AG09309 (cell line): ENCODE data around the gene TRIM44.
"Not testable (repeated sequence)": the region's sequence is repeated elsewhere in the genome, so short reads cannot be mapped to it uniquely, and the experiment has no call there.

Experiments
- DNase-seq: peaks from one replicate; pipeline ENCODE4 v3.0.0-alpha.2; 2010; ENCODE audit warnings: low read depth
- H3K4me3 ChIP-seq: 2 replicates; pipeline ENCODE4 v1.5.1; 2011; ENCODE audit warnings: mild to moderate bottlenecking, low read depth, low read length, moderate library complexity; ENCODE audit not compliant: control insufficient read depth
- TF ChIP-seq, protein P1 (sequence below): IDR thresholded peaks from 2 replicates; pipeline ENCODE4 v1.5.1; 2011; ENCODE audit warnings: mild to moderate bottlenecking, low read depth, low read length, inconsistent platforms; ENCODE audit not compliant: insufficient read depth, control insufficient read depth; ENCODE audit errors: missing control alignments

Gene TRIM44

DNA sequence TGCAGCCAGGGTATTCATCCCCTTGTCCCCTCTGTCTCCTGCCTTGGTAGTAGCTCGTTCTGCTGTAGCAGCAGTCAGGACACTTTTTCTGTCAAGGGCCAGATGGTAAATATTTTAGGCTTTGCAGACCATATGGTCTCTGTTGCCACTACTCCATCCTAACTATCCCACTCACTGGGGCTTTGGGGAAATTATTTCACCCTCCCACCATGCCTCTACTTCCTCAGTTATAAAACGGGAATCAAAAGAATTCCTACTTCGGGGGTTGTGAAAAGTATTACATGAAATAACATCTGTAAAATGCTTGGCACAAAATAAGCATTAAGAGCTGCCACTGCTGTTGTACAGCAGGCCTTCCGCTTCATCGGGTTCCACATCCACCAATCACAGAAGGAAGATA lies 191.4 kb downstream of the TRIM44 start:
- no peak overlapping the region for H3K4me3 ChIP-seq
- TF ChIP-seq, protein P1, sequence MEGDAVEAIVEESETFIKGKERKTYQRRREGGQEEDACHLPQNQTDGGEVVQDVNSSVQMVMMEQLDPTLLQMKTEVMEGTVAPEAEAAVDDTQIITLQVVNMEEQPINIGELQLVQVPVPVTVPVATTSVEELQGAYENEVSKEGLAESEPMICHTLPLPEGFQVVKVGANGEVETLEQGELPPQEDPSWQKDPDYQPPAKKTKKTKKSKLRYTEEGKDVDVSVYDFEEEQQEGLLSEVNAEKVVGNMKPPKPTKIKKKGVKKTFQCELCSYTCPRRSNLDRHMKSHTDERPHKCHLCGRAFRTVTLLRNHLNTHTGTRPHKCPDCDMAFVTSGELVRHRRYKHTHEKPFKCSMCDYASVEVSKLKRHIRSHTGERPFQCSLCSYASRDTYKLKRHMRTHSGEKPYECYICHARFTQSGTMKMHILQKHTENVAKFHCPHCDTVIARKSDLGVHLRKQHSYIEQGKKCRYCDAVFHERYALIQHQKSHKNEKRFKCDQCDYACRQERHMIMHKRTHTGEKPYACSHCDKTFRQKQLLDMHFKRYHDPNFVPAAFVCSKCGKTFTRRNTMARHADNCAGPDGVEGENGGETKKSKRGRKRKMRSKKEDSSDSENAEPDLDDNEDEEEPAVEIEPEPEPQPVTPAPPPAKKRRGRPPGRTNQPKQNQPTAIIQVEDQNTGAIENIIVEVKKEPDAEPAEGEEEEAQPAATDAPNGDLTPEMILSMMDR, result no peak
- no peak for DNase-seq

DNA sequence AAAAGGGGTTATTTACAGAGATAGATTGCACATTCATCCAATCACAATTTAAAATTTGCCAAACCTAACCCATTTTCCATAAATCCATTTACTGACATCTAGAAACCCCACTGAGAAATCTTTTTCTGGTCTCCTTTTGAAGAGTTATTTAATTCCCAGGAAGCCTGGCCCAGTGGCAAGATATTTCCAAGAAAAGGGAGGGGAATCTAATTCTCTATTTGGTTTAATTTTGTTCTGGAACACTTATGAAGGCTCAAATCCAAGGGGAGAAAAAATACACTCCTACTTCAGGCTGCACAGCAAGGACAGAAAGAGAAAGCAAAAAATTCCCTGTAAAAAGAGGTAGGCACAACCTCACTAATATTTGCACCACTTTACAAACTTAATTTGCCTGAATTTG lies 193.1 kb downstream of the TRIM44 start:
- no peak overlapping the region for H3K4me3 ChIP-seq
- DNase-seq, result no peak
- TF ChIP-seq, protein P1, result no peak

DNA sequence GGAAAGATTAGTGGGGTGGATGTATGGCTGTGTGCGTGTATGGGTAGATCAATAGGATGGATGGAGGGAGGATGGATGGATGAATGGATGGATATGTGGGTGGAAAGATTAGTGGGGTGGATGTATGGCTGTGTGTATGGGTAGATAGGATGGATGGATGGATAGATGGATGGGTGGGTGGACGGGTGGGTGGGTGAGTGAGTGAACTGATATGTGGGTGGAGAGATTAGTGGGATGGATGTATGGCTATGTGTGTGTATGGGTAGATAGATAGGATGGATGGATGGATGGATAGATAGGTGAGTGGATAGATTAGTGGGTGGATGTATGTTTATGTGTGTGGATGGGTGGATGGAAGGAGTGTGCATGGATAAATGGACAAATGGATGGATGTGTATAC lies 193.7 kb downstream of the TRIM44 start:
- H3K4me3 ChIP-seq, result no peak overlapping the region
- no peak for DNase-seq
- TF ChIP-seq, protein P1, result no peak

DNA sequence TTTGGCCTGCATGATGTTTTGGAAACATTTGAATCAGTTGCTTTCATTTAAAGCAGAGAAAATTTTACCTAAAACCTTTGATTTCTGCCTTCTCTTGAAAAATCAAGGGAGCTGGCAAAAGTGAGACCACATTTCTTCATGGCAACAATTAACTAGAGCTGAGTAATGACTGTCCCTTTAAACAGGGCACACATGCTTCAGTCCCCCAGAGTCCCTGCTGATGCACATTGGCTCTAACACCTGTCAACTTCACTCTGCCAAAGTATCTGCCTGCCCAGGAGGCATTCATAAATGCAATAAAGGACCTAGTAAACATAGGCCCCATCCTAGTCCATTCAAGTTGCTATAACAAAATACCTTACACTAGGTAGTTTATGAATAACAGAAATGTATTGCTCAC lies 194.2 kb downstream of the TRIM44 start:
- H3K4me3 ChIP-seq, result no peak overlapping the region
- TF ChIP-seq, protein P1, result no peak
- DNase-seq, result no peak

DNA sequence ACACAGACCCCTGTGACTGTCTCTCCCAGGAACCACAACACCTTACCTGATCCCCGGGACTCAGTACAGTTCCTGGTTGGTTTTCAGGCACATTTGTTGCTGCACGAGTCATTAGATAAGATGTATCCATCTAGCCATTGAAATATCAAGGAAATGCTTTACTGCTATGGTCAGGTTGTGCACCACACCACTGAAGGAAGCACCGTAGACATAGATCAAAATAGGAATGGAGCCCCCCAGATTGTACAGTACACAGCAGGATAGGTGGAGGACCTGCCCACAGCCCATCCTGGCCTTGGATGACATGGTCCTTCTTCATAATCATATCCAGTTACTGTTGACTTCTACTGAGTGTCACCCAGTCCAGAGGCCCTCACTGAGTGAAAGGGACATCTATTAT lies 195.3 kb downstream of the TRIM44 start:
- no peak for DNase-seq
- TF ChIP-seq, protein P1, result no peak
- H3K4me3 ChIP-seq, result no peak overlapping the region

DNA sequence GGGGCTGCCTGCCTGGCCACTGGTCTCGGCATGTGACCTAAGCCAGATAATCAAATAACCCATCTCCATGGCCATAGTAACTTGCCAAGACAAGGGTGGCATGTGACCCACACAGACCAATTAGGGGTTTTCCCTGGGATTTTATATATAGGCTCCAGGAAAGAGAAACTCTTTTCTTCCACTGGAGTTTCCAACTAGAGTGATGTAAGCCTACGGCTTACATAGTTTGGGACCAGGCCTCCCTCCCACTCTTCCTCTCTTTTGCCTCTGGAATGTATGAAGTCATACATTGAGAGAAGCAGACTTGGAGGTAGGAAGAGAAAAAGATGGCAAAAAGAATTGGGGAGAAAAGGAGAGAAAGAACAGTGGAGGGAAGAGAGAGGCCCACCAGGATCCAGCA lies 196.7 kb downstream of the TRIM44 start:
- TF ChIP-seq, protein P1, result no peak
- DNase-seq, result no peak
- no peak overlapping the region for H3K4me3 ChIP-seq

DNA sequence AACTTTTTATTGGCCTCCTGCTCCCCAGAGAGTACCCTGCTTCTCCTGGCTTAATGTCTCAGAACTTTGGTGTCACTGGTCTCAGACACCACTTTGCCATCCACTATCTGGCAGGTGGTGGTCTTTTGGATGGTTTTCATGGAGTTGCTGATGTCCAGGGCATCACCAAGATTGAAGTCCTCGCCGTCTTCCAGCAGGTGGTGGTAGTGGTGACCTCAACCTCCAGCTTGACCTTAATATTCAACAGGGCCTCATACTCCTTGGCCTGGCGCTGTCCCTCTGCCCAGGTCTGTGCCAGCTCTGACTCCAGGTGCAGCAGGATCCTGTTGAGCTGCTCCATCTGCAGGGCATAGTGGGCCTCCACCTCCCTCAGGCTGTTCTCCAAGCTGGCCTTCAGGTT lies 197.6 kb downstream of the TRIM44 start:
- H3K4me3 ChIP-seq, DNase-seq: not testable (repeated sequence)
